ENCODE measurements around the gene TMPRSS7. TPM values are rescaled to one million over a fixed set of nuclear protein-coding genes. Genes with fewer than 3 reads are reported as not detected.
A peak's percentile ranks its signal among the peaks of the same experiment; 100 is the strongest.

Gene TMPRSS7
- polyA plus RNA-seq, 1 donor from 2014 or later: 0.52 TPM

DNA sequence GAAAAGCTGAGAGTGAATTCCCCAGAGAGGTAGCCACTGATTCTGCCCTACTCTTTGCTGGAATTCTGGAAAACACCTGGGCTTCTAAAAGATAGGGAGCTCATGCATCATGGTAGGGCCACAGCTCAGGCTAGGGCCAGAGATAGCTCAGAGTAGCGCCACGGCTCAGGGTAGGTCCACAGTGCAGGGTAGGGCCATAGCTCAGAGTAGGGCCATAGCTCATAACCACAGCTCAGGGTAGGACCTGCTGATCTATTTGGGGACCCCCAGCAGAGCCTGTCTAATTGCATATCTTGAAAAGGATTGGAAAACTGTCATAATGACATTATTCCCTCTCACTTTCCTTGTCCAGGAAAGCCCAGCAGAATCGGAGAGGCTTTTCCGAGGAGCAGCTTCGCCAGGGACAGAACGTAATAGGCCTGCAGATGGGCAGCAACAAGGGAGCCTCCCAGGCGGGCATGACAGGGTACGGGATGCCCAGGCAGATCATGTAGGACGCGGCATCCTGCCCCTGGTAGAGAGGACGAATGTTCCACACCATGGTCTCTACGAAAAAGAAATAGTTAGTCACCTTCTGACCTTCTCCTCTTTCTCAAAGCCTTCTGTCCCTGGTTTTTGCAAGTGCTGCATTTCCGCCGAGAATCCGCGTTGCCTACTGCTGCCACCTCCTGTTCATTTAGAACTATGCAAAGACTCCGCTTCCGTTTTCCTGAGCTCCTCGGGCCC is 21.3 kb upstream of the TMPRSS7 start:
- no peak overlapping the region for H2AFZ ChIP-seq (ENCODE audit: low read depth, low read length)
- H3K27me3 ChIP-seq (ENCODE audit: insufficient read depth, low read depth, low read length): no peaks in the 10 kb centered on the region
- H3K79me2 ChIP-seq (replicated peaks; ENCODE audit: insufficient read depth, low read length): peaks cover under 1% of the 10 kb centered on the region
- H3K4me2 ChIP-seq (ENCODE audit: low read length): no peak overlapping the region
- H3K9me3 ChIP-seq (ENCODE audit: low read length): no peaks in the 10 kb centered on the region
- TF ChIP-seq POLR2AphosphoS5 (IDR thresholded peaks at IDR 0.05) (no peak), MXI1 (conservative IDR thresholded peaks at IDR 0.05; ENCODE audit: poor library complexity, severe bottlenecking) (no peak), SMC3 (conservative IDR thresholded peaks at IDR 0.05; ENCODE audit: poor library complexity) (peak; percentile 77), RAD21 (conservative IDR thresholded peaks at IDR 0.05) (peak; percentile 73), EZH2 (IDR thresholded peaks at IDR 0.05; ENCODE audit: borderline replicate concordance, insufficient read depth, low read length, poor library complexity, severe bottlenecking) (no peak), EP300 (conservative IDR thresholded peaks at IDR 0.05; ENCODE audit: poor library complexity, severe bottlenecking) (no peak)
- TF ChIP-seq, protein P1, sequence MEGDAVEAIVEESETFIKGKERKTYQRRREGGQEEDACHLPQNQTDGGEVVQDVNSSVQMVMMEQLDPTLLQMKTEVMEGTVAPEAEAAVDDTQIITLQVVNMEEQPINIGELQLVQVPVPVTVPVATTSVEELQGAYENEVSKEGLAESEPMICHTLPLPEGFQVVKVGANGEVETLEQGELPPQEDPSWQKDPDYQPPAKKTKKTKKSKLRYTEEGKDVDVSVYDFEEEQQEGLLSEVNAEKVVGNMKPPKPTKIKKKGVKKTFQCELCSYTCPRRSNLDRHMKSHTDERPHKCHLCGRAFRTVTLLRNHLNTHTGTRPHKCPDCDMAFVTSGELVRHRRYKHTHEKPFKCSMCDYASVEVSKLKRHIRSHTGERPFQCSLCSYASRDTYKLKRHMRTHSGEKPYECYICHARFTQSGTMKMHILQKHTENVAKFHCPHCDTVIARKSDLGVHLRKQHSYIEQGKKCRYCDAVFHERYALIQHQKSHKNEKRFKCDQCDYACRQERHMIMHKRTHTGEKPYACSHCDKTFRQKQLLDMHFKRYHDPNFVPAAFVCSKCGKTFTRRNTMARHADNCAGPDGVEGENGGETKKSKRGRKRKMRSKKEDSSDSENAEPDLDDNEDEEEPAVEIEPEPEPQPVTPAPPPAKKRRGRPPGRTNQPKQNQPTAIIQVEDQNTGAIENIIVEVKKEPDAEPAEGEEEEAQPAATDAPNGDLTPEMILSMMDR (IDR thresholded peaks at IDR 0.05; ENCODE audit: poor library complexity, severe bottlenecking): peak; percentile 69
- no peak overlapping the region for H3K9ac ChIP-seq (ENCODE audit: low read length)
- no peak overlapping the region for H3K27ac ChIP-seq (ENCODE audit: low read length)
- H3K4me3 ChIP-seq (ENCODE audit: low read length): no peak overlapping the region
- no peaks in the 10 kb centered on the region for H3K9me2 ChIP-seq (ENCODE audit: insufficient read depth, low read length)
- peaks cover 11% of the 10 kb centered on the region for H3K36me3 ChIP-seq (ENCODE audit: insufficient read depth, low read length)
- no peaks in the 10 kb centered on the region for H3F3A ChIP-seq (ENCODE audit: insufficient read depth, low read length, poor library complexity, severe bottlenecking)
- no peaks in the 10 kb centered on the region for H4K20me1 ChIP-seq (ENCODE audit: insufficient read depth)

DNA sequence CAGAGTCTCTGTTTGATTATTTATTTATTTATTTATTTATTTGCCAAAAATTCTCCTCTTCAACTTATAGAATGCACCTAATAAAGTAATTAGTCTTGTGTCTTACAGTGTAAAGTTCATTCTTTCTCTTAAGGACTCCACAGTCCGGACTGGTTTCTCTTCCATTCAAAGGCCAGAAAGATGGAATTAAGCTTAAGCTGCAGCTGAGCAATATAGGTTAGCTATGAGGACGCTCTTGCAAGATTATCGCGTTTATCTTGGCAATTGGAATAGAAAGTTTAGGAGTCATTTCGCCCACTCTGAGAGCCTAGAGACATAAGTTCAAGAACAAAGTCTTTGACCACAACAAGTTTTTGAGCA is 20.8 kb upstream of the TMPRSS7 start:
- H3K27ac ChIP-seq (ENCODE audit: low read length): no peak overlapping the region
- no peak overlapping the region for H2AFZ ChIP-seq (ENCODE audit: low read depth, low read length)

More for the DNA sequence above, 20.8 kb upstream of the TMPRSS7 start:
- no peaks in the 10 kb centered on the region for H3K9me2 ChIP-seq (ENCODE audit: insufficient read depth, low read length)
- no peak overlapping the region for H3K9ac ChIP-seq (ENCODE audit: low read length)
- H3K4me3 ChIP-seq (ENCODE audit: low read length): no peak overlapping the region
- H3K9me3 ChIP-seq (ENCODE audit: low read length): no peaks in the 10 kb centered on the region
- H3K27me3 ChIP-seq (ENCODE audit: insufficient read depth, low read depth, low read length): no peaks in the 10 kb centered on the region
- H4K20me1 ChIP-seq (ENCODE audit: insufficient read depth): no peaks in the 10 kb centered on the region
- TF ChIP-seq, protein P1 (IDR thresholded peaks at IDR 0.05; ENCODE audit: poor library complexity, severe bottlenecking): peak; percentile 5
- TF ChIP-seq, protein P2, sequence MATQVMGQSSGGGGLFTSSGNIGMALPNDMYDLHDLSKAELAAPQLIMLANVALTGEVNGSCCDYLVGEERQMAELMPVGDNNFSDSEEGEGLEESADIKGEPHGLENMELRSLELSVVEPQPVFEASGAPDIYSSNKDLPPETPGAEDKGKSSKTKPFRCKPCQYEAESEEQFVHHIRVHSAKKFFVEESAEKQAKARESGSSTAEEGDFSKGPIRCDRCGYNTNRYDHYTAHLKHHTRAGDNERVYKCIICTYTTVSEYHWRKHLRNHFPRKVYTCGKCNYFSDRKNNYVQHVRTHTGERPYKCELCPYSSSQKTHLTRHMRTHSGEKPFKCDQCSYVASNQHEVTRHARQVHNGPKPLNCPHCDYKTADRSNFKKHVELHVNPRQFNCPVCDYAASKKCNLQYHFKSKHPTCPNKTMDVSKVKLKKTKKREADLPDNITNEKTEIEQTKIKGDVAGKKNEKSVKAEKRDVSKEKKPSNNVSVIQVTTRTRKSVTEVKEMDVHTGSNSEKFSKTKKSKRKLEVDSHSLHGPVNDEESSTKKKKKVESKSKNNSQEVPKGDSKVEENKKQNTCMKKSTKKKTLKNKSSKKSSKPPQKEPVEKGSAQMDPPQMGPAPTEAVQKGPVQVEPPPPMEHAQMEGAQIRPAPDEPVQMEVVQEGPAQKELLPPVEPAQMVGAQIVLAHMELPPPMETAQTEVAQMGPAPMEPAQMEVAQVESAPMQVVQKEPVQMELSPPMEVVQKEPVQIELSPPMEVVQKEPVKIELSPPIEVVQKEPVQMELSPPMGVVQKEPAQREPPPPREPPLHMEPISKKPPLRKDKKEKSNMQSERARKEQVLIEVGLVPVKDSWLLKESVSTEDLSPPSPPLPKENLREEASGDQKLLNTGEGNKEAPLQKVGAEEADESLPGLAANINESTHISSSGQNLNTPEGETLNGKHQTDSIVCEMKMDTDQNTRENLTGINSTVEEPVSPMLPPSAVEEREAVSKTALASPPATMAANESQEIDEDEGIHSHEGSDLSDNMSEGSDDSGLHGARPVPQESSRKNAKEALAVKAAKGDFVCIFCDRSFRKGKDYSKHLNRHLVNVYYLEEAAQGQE (IDR thresholded peaks at IDR 0.05; ENCODE audit: borderline replicate concordance): no peak
- H3F3A ChIP-seq (ENCODE audit: insufficient read depth, low read length, poor library complexity, severe bottlenecking): no peaks in the 10 kb centered on the region
- peaks cover 11% of the 10 kb centered on the region for H3K36me3 ChIP-seq (ENCODE audit: insufficient read depth, low read length)
- H3K4me2 ChIP-seq (ENCODE audit: low read length): no peak overlapping the region
- no peaks in the 10 kb centered on the region for H3K79me2 ChIP-seq (replicated peaks; ENCODE audit: insufficient read depth, low read length)
